ENCODE data around the gene TOR3A. TPM values are rescaled to one million over a fixed set of nuclear protein-coding genes. Genes with fewer than 3 reads are reported as not detected.

TOR3A gene
- total and polyA plus RNA-seq, 2 of the 13 experiments (the other 11 are each of a cell fraction or from before 2014, with no cell fraction given) = 14.7 to 28.4 TPM

DNA sequence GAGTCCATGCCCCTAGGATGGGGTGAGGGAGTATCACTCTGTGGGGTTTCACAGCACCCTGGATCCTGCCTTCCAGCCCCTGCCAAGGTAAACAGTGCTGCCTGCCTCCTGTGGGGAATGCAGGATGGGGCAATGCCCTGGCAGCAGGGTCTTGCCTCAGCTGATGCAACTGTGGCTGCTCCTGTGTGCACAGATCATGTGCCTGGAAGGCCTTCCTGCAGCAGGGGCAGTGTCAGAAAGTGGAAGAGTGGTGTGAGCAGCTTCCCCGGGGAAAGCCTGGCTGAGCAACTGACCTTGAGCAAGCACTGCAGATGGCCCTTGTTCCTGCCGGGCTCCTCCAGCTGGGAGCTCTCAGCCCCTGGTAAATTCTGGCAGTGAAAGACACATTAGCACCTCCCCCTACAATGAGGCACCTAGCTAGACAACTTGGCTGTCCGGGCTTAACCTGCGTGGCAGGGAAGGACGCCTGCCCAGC lies 9.9 kb downstream of the TOR3A start (continued):
- no peak for TF ChIP-seq KDM6A (CRISPR knock-in tag; IDR thresholded peaks at IDR 0.05; ENCODE audit: low read depth)
- TF ChIP-seq ZNF567 (CRISPR knock-in tag; IDR thresholded peaks at IDR 0.05; ENCODE audit: borderline replicate concordance) = no peak
- peak; percentile 98 for TF ChIP-seq CEBPB (IDR thresholded peaks at IDR 0.05; ENCODE audit: borderline replicate concordance, low read depth, low read length)
- no peak for TF ChIP-seq NCOA1 (CRISPR knock-in tag; IDR thresholded peaks at IDR 0.05)
- TF ChIP-seq, protein P1, sequence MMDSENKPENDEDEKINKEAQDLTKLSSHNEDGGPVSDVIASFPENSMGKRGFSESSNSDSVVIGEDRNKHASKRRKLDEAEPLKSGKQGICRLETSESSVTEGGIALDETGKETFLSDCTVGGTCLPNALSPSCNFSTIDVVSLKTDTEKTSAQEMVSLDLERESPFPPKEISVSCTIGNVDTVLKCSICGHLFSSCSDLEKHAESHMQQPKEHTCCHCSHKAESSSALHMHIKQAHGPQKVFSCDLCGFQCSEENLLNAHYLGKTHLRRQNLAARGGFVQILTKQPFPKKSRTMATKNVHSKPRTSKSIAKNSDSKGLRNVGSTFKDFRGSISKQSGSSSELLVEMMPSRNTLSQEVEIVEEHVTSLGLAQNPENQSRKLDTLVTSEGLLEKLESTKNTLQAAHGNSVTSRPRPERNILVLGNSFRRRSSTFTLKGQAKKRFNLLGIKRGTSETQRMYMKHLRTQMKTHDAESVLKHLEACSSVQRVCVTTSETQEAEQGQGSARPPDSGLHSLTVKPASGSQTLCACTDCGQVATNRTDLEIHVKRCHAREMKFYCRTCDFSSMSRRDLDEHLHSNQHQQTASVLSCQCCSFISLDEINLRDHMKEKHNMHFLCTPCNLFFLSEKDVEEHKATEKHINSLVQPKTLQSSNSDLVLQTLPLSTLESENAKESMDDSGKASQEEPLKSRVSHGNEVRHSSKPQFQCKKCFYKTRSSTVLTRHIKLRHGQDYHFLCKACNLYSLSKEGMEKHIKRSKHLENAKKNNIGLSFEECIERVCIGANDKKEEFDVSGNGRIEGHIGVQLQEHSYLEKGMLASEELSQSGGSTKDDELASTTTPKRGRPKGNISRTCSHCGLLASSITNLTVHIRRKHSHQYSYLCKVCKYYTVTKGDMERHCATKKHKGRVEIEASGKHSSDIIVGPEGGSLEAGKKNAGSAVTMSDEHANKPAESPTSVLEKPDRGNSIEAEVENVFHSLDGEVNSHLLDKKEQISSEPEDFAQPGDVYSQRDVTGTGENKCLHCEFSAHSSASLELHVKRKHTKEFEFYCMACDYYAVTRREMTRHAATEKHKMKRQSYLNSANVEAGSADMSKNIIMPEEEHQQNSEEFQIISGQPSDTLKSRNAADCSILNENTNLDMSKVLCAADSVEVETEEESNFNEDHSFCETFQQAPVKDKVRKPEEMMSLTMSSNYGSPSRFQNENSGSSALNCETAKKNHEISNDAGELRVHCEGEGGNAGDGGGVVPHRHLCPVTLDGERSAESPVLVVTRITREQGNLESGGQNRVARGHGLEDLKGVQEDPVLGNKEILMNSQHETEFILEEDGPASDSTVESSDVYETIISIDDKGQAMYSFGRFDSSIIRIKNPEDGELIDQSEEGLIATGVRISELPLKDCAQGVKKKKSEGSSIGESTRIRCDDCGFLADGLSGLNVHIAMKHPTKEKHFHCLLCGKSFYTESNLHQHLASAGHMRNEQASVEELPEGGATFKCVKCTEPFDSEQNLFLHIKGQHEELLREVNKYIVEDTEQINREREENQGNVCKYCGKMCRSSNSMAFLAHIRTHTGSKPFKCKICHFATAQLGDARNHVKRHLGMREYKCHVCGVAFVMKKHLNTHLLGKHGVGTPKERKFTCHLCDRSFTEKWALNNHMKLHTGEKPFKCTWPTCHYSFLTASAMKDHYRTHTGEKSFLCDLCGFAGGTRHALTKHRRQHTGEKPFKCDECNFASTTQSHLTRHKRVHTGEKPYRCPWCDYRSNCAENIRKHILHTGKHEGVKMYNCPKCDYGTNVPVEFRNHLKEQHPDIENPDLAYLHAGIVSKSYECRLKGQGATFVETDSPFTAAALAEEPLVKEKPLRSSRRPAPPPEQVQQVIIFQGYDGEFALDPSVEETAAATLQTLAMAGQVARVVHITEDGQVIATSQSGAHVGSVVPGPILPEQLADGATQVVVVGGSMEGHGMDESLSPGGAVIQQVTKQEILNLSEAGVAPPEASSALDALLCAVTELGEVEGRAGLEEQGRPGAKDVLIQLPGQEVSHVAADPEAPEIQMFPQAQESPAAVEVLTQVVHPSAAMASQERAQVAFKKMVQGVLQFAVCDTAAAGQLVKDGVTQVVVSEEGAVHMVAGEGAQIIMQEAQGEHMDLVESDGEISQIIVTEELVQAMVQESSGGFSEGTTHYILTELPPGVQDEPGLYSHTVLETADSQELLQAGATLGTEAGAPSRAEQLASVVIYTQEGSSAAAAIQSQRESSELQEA (CRISPR knock-in tag; IDR thresholded peaks at IDR 0.05; ENCODE audit: not compliant biosample characterization) = no peak
- TF ChIP-seq, protein P2, sequence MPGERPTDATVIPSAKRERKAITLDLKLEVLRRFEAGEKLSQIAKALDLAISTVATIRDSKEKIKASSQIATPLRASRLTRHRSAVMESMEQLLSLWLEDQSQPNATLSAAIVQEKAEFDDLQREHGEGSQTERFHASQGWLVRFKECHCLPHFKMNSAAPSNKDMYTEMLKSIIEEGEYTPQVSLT (CRISPR knock-in tag; IDR thresholded peaks at IDR 0.05; ENCODE audit: borderline replicate concordance, low read depth) = no peak
- TF ChIP-seq SSRP1 (CRISPR knock-in tag; IDR thresholded peaks at IDR 0.05) = no peak
- no peak for TF ChIP-seq HMG20B (CRISPR knock-in tag; conservative IDR thresholded peaks at IDR 0.05)
- TF ChIP-seq ZNF326 (CRISPR knock-in tag; IDR thresholded peaks at IDR 0.05; ENCODE audit: borderline replicate concordance) = no peak
- TF ChIP-seq RARG (CRISPR knock-in tag; IDR thresholded peaks at IDR 0.05; ENCODE audit: low read depth) = no peak
- no peak for TF ChIP-seq NFYB (CRISPR knock-in tag; IDR thresholded peaks at IDR 0.05)
- TF ChIP-seq, protein P3, sequence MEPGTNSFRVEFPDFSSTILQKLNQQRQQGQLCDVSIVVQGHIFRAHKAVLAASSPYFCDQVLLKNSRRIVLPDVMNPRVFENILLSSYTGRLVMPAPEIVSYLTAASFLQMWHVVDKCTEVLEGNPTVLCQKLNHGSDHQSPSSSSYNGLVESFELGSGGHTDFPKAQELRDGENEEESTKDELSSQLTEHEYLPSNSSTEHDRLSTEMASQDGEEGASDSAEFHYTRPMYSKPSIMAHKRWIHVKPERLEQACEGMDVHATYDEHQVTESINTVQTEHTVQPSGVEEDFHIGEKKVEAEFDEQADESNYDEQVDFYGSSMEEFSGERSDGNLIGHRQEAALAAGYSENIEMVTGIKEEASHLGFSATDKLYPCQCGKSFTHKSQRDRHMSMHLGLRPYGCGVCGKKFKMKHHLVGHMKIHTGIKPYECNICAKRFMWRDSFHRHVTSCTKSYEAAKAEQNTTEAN (CRISPR knock-in tag; conservative IDR thresholded peaks at IDR 0.05) = no peak
- TF ChIP-seq NAIF1 (CRISPR knock-in tag; IDR thresholded peaks at IDR 0.05; ENCODE audit: borderline replicate concordance) = no peak
- TF ChIP-seq, protein P4, sequence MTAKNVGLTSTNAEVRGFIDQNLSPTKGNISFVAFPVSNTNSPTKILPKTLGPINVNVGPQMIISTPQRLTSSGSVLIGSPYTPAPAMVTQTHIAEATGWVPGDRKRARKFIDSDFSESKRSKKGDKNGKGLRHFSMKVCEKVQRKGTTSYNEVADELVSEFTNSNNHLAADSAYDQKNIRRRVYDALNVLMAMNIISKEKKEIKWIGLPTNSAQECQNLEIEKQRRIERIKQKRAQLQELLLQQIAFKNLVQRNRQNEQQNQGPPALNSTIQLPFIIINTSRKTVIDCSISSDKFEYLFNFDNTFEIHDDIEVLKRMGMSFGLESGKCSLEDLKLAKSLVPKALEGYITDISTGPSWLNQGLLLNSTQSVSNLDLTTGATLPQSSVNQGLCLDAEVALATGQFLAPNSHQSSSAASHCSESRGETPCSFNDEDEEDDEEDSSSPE (CRISPR knock-in tag; IDR thresholded peaks at IDR 0.05) = no peak
- no peak for TF ChIP-seq CC2D1A (CRISPR knock-in tag; IDR thresholded peaks at IDR 0.05)
- no peak for TF ChIP-seq ZFP1 (CRISPR knock-in tag; IDR thresholded peaks at IDR 0.05)
- no peak for TF ChIP-seq CREB1 (IDR thresholded peaks at IDR 0.05)
- TF ChIP-seq CREB1 (CRISPR knock-in tag; IDR thresholded peaks at IDR 0.05) = no peak
- TF ChIP-seq, protein P5, sequence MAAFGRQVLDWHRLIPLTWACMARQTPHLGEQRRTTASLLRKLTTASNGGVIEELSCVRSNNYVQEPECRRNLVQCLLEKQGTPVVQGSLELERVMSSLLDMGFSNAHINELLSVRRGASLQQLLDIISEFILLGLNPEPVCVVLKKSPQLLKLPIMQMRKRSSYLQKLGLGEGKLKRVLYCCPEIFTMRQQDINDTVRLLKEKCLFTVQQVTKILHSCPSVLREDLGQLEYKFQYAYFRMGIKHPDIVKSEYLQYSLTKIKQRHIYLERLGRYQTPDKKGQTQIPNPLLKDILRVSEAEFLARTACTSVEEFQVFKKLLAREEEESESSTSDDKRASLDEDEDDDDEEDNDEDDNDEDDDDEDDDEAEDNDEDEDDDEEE (CRISPR knock-in tag; IDR thresholded peaks at IDR 0.05) = no peak
- no peak for TF ChIP-seq SNRNP70 (IDR thresholded peaks at IDR 0.05; ENCODE audit: low read depth, low read length)

Measured in HepG2 (cell line).